HepG2 (cell line): Measurements from ENCODE around the gene CAMTA2. TPM values are rescaled to one million over a fixed set of nuclear protein-coding genes. Genes with fewer than 3 reads are reported as not detected.

Experiments
- AGO2 ChIP-seq: fragments of 200-400 bp; formaldehyde crosslinking; optimal IDR thresholded peaks from 2 replicates; pipeline ENCODE3; 2017; ENCODE audit warnings: mild to moderate bottlenecking, low read depth, low read length, moderate library complexity
- ARNTL ChIP-seq: sonication (generic); formaldehyde crosslinking; IDR thresholded peaks from 2 replicates; pipeline ENCODE4 v1.4.0; 2020; ENCODE audit warnings: mild to moderate bottlenecking, missing genetic modification reagents
- HOXA3 ChIP-seq: sonication (generic); formaldehyde crosslinking; IDR thresholded peaks from 2 replicates; pipeline ENCODE4 v1.5.0; 2020; ENCODE audit warnings: missing genetic modification reagents
- LCORL ChIP-seq, 2 experiments: fragments of 450-650 bp in 1 of 2; sonication (generic) in 1 of 2; formaldehyde crosslinking in 1 of 2; IDR thresholded peaks; 2 replicates each; pipeline versions ENCODE4 v1.5.0 to v1.6.1; 2017 to 2020; ENCODE audit warnings: antibody characterized with exemption in 1 of 2, missing genetic modification reagents in 1 of 2
- PTBP1 ChIP-seq: fragments of 200-400 bp; formaldehyde crosslinking; IDR thresholded peaks from 2 replicates; pipeline ENCODE4 v1.6.1; 2018; ENCODE audit warnings: low read length, low read depth; ENCODE audit not compliant: poor library complexity, severe bottlenecking
- SNAI1 ChIP-seq: sonication (generic); formaldehyde crosslinking; IDR thresholded peaks from 2 replicates; pipeline ENCODE4 v1.5.0; 2020; ENCODE audit warnings: mild to moderate bottlenecking, missing genetic modification reagents, borderline replicate concordance
- SOX6 ChIP-seq, 2 experiments: fragments of 450-650 bp in 1 of 2; sonication (generic) in 1 of 2; formaldehyde crosslinking in 1 of 2; IDR thresholded peaks; 2 replicates each; pipeline versions ENCODE4 v1.4.0 to v1.6.1; 2017 to 2020; ENCODE audit warnings: antibody characterized with exemption in 1 of 2, mild to moderate bottlenecking in 1 of 2, missing genetic modification reagents in 1 of 2
- ZFX ChIP-seq: sonication (generic); formaldehyde crosslinking; IDR thresholded peaks from 2 replicates; pipeline ENCODE4 v1.4.0; 2020; ENCODE audit warnings: mild to moderate bottlenecking, low read depth, missing genetic modification reagents, moderate library complexity
- ZNF232 ChIP-seq: sonication (generic); formaldehyde crosslinking; IDR thresholded peaks from 2 replicates; pipeline ENCODE4 v1.4.0; 2020; ENCODE audit warnings: missing genetic modification reagents, borderline replicate concordance
- ZNF44 ChIP-seq: sonication (generic); formaldehyde crosslinking; IDR thresholded peaks from 2 replicates; pipeline ENCODE4 v1.5.1; 2020; ENCODE audit warnings: mild to moderate bottlenecking, missing genetic modification reagents
- ZNF547 ChIP-seq: sonication (generic); formaldehyde crosslinking; IDR thresholded peaks from 2 replicates; pipeline ENCODE4 v1.5.1; 2020; ENCODE audit warnings: mild to moderate bottlenecking, missing genetic modification reagents
- ZNF567 ChIP-seq: sonication (generic); formaldehyde crosslinking; IDR thresholded peaks from 2 replicates; pipeline ENCODE4 v1.8.1; 2023; ENCODE audit warnings: mild to moderate bottlenecking, missing genetic modification reagents, borderline replicate concordance
- ZNF619 ChIP-seq: sonication (generic); formaldehyde crosslinking; IDR thresholded peaks from 2 replicates; pipeline ENCODE4 v1.4.0; 2020; ENCODE audit warnings: mild to moderate bottlenecking, missing genetic modification reagents
- polyA plus RNA-seq, 8 experiments: library from polyadenylated mRNA; depleted of rRNA in 3 of 8; stranded (reverse) in 7 of 8; unstranded in 1 of 8; fragments of >200 nt; fragmentation: Illumina TruSeq in 4 of 8; extraction: Trizol in 4 of 8; gene quantifications; 2 replicates each; pipeline versions ENCODE4 v1.2.1 to v1.2.3, GENCODE V29; 2011 to 2016; ENCODE audit warnings: low read depth in 4 of 8, missing spikeins in 1 of 8, mixed read lengths in 1 of 8; ENCODE audit not compliant: insufficient read depth in 1 of 8
- total RNA-seq, 5 experiments: library from RNA; depleted of rRNA; stranded (reverse); fragments of >200 nt; fragmentation: Illumina TruSeq; extraction: Trizol; gene quantifications; 2 replicates each; pipeline ENCODE4 v1.2.3, GENCODE V29; 2016; ENCODE audit warnings: low read depth in 1 of 5
- TF ChIP-seq, protein P1 (sequence below): sonication (generic); formaldehyde crosslinking; IDR thresholded peaks from 2 replicates; pipeline ENCODE4 v1.5.1; 2020; ENCODE audit warnings: missing genetic modification reagents, mild to moderate bottlenecking, borderline replicate concordance
- TF ChIP-seq, protein P2 (sequence below): sonication (generic); formaldehyde crosslinking; IDR thresholded peaks from 2 replicates; pipeline ENCODE4 v1.4.0; 2020; ENCODE audit warnings: low read depth, mild to moderate bottlenecking, missing genetic modification reagents
- TF ChIP-seq, protein P3 (sequence below): sonication (generic); formaldehyde crosslinking; IDR thresholded peaks from 2 replicates; pipeline ENCODE4 v1.4.0; 2020; ENCODE audit warnings: mild to moderate bottlenecking, missing genetic modification reagents, borderline replicate concordance
- TF ChIP-seq, protein P4 (sequence below): sonication (generic); formaldehyde crosslinking; IDR thresholded peaks from 2 replicates; pipeline ENCODE4 v1.4.0; 2020; ENCODE audit warnings: missing genetic modification reagents
- TF ChIP-seq, protein P5 (sequence below): IDR thresholded peaks from 2 replicates; pipeline ENCODE4 v1.6.1; 2018; ENCODE audit warnings: missing genetic modification reagents, mild to moderate bottlenecking, missing compliant biosample characterization

CAMTA2 gene
- total and polyA plus RNA-seq, 2 of the 13 experiments (the other 11 are each of a cell fraction or from before 2014, with no cell fraction given), result 4.1 to 7.1 TPM

GRCh38 chr17:4950075-4950745 is 37.3 kb downstream of the CAMTA2 start (continued):
- TF ChIP-seq ZNF547 (CRISPR knock-in tag) (peak; percentile 32; the same call in 1 of the 2 replicates), LCORL (IDR thresholded peaks at IDR 0.05) (no peak), LCORL (CRISPR knock-in tag; IDR thresholded peaks at IDR 0.05) (peak; percentile 58; the same call in 1 of the 2 replicates), ZNF567 (CRISPR knock-in tag) (0 out of 2 replicates have a peak, but pooled peaks have one; percentile 32), ZNF619 (CRISPR knock-in tag) (0 out of 2 replicates have a peak, but pooled peaks have one; percentile 15), SNAI1 (peak; percentile 58; the same call in 1 of the 2 replicates), HOXA3 (peak; percentile 5; the same call in 1 of the 2 replicates), AGO2 (peak; percentile 58), PTBP1 (peak; percentile 74), ARNTL (CRISPR knock-in tag) (no peak), ZNF232 (CRISPR knock-in tag) (0 out of 2 replicates have a peak, but pooled peaks have one; percentile 6), ZNF44 (CRISPR knock-in tag) (0 out of 2 replicates have a peak, but pooled peaks have one; percentile 50), ZFX (CRISPR knock-in tag) (peak; percentile 52; the same call in 1 of the 2 replicates), SOX6 (IDR thresholded peaks at IDR 0.05) (no peak), SOX6 (CRISPR knock-in tag; IDR thresholded peaks at IDR 0.05) (peak; percentile 54)
- TF ChIP-seq, protein P1, sequence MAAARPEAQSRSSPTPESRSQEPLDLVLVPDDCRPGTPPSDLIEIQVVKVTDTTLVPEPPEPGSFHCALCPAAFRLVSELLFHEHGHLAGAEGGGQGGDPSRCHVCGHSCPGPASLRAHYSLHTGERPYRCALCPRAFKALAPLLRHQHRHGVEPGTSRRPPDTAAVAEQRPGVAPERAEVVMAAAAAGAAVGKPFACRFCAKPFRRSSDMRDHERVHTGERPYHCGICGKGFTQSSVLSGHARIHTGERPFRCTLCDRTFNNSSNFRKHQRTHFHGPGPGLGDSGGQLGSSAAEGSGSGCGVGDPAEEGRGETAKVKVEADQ, result 0 out of 2 replicates have a peak, but pooled peaks have one; percentile 32
- TF ChIP-seq, protein P2, sequence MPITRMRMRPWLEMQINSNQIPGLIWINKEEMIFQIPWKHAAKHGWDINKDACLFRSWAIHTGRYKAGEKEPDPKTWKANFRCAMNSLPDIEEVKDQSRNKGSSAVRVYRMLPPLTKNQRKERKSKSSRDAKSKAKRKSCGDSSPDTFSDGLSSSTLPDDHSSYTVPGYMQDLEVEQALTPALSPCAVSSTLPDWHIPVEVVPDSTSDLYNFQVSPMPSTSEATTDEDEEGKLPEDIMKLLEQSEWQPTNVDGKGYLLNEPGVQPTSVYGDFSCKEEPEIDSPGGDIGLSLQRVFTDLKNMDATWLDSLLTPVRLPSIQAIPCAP (CRISPR knock-in tag), result 0 out of 2 replicates have a peak, but pooled peaks have one; percentile 22
- TF ChIP-seq, protein P3, sequence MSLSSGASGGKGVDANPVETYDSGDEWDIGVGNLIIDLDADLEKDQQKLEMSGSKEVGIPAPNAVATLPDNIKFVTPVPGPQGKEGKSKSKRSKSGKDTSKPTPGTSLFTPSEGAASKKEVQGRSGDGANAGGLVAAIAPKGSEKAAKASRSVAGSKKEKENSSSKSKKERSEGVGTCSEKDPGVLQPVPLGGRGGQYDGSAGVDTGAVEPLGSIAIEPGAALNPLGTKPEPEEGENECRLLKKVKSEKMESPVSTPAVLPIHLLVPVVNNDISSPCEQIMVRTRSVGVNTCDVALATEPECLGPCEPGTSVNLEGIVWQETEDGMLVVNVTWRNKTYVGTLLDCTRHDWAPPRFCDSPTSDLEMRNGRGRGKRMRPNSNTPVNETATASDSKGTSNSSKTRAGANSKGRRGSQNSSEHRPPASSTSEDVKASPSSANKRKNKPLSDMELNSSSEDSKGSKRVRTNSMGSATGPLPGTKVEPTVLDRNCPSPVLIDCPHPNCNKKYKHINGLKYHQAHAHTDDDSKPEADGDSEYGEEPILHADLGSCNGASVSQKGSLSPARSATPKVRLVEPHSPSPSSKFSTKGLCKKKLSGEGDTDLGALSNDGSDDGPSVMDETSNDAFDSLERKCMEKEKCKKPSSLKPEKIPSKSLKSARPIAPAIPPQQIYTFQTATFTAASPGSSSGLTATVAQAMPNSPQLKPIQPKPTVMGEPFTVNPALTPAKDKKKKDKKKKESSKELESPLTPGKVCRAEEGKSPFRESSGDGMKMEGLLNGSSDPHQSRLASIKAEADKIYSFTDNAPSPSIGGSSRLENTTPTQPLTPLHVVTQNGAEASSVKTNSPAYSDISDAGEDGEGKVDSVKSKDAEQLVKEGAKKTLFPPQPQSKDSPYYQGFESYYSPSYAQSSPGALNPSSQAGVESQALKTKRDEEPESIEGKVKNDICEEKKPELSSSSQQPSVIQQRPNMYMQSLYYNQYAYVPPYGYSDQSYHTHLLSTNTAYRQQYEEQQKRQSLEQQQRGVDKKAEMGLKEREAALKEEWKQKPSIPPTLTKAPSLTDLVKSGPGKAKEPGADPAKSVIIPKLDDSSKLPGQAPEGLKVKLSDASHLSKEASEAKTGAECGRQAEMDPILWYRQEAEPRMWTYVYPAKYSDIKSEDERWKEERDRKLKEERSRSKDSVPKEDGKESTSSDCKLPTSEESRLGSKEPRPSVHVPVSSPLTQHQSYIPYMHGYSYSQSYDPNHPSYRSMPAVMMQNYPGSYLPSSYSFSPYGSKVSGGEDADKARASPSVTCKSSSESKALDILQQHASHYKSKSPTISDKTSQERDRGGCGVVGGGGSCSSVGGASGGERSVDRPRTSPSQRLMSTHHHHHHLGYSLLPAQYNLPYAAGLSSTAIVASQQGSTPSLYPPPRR, result no peak
- TF ChIP-seq, protein P4, sequence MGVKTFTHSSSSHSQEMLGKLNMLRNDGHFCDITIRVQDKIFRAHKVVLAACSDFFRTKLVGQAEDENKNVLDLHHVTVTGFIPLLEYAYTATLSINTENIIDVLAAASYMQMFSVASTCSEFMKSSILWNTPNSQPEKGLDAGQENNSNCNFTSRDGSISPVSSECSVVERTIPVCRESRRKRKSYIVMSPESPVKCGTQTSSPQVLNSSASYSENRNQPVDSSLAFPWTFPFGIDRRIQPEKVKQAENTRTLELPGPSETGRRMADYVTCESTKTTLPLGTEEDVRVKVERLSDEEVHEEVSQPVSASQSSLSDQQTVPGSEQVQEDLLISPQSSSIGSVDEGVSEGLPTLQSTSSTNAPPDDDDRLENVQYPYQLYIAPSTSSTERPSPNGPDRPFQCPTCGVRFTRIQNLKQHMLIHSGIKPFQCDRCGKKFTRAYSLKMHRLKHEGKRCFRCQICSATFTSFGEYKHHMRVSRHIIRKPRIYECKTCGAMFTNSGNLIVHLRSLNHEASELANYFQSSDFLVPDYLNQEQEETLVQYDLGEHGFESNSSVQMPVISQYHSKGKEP (CRISPR knock-in tag), result no peak
- TF ChIP-seq, protein P5, sequence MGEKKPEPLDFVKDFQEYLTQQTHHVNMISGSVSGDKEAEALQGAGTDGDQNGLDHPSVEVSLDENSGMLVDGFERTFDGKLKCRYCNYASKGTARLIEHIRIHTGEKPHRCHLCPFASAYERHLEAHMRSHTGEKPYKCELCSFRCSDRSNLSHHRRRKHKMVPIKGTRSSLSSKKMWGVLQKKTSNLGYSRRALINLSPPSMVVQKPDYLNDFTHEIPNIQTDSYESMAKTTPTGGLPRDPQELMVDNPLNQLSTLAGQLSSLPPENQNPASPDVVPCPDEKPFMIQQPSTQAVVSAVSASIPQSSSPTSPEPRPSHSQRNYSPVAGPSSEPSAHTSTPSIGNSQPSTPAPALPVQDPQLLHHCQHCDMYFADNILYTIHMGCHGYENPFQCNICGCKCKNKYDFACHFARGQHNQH, result 0 out of 2 replicates have a peak, but pooled peaks have one; percentile 52
